H1 (cell line): Measurements from ENCODE around the gene FBXO7. TPM values are rescaled to one million over a fixed set of nuclear protein-coding genes. Genes with fewer than 3 reads are reported as not detected.

Experiments used
- CTCF ChIA-PET: fragments of 300-600 bp; sonication (Branson Sonifier 250); formaldehyde crosslinking; loops from one replicate; lab custom pipeline; 2021; ENCODE audit not compliant: partially characterized antibody; lab: Charles Lee
- POLR2A ChIA-PET: fragments of 300-600 bp; sonication (Branson Sonifier 250); formaldehyde crosslinking; loops from one replicate; lab custom pipeline; 2021; ENCODE audit warnings: inconsistent platforms; ENCODE audit not compliant: partially characterized antibody; lab: Charles Lee
- DNase-seq, 2 experiments: peaks; one replicate each; pipeline versions ENCODE4 v3.0.0 to v3.0.0-alpha.2; 2010 to 2022; ENCODE audit warnings: low spot score in 2 of 2, low read depth in 1 of 2, mixed read lengths in 1 of 2
- FAIRE-seq: peaks from 2 replicates; lab custom pipeline; 2011; peaks lifted over from hg19 to GRCh38; lab: Jason Lieb, UNC
- H2AFZ ChIP-seq: 2 replicates; pipeline ENCODE4 v1.8.1; 2012; ENCODE audit warnings: low read length, inconsistent platforms
- H2AK5ac ChIP-seq: 2 replicates; pipeline ENCODE4 v1.6.1; 2013; ENCODE audit warnings: low read depth, low read length
- H2BK120ac ChIP-seq: replicated peaks from 2 replicates; pipeline ENCODE3; 2013; ENCODE audit warnings: low read depth, low read length, inconsistent platforms
- H2BK12ac ChIP-seq: 2 replicates; pipeline ENCODE4 v1.6.1; 2013; ENCODE audit warnings: low read depth, low read length
- H2BK15ac ChIP-seq: 2 replicates; pipeline ENCODE4 v1.6.1; 2013; ENCODE audit warnings: low read length
- H2BK20ac ChIP-seq: 2 replicates; pipeline ENCODE4 v1.6.1; 2013; ENCODE audit warnings: low read length
- H2BK5ac ChIP-seq: 2 replicates; pipeline ENCODE4 v1.6.1; 2013; ENCODE audit warnings: low read depth, low read length
- H3K14ac ChIP-seq: 2 replicates; pipeline ENCODE4 v1.6.1; 2013; ENCODE audit warnings: inconsistent platforms; ENCODE audit not compliant: insufficient read length
- H3K18ac ChIP-seq: 2 replicates; pipeline ENCODE4 v1.6.1; 2013; ENCODE audit warnings: low read length; ENCODE audit errors: extremely low read depth
- H3K23ac ChIP-seq: 2 replicates; pipeline ENCODE4 v1.6.1; 2013; ENCODE audit warnings: inconsistent platforms; ENCODE audit not compliant: insufficient read length
- H3K23me2 ChIP-seq: 2 replicates; pipeline ENCODE4 v1.6.1; 2013; ENCODE audit warnings: low read depth, low read length
- H3K27ac ChIP-seq: 2 replicates; pipeline ENCODE4 v1.6.1; 2011; ENCODE audit warnings: low read depth, low read length, inconsistent platforms
- H3K27me3 ChIP-seq, 4 experiments: replicated peaks in 1 of 4; 1 replicate in 1 of 4; 2 replicates in 3 of 4; pipeline versions ENCODE4 v1.6.1 to v1.8.1; 2011 to 2013; ENCODE audit warnings: low read length in 3 of 4, mild to moderate bottlenecking in 3 of 4, inconsistent platforms in 2 of 4, mixed read lengths in 2 of 4, moderate library complexity in 1 of 4; ENCODE audit not compliant: control insufficient read depth in 3 of 4, insufficient read depth in 3 of 4; ENCODE audit errors: extremely low read depth in 1 of 4
- H3K36me3 ChIP-seq, 4 experiments: 2 replicates each; pipeline versions ENCODE4 v1.6.1 to v1.8.1; 2011 to 2013; ENCODE audit warnings: mild to moderate bottlenecking in 4 of 4, low read length in 3 of 4, moderate library complexity in 2 of 4, control low read depth in 1 of 4, inconsistent platforms in 1 of 4; ENCODE audit not compliant: insufficient read depth in 4 of 4, control insufficient read depth in 2 of 4
- H3K4ac ChIP-seq: replicated peaks from 2 replicates; pipeline ENCODE3; 2013; ENCODE audit warnings: low read length, low read depth, mixed read lengths, inconsistent platforms; ENCODE audit not compliant: insufficient read length
- H3K4me1 ChIP-seq, 4 experiments: replicated peaks in 1 of 4; 1 replicate in 1 of 4; 2 replicates in 3 of 4; pipeline versions ENCODE4 v1.6.1 to v1.8.1; 2011 to 2013; ENCODE audit warnings: low read length in 3 of 4, inconsistent platforms in 2 of 4, mixed read lengths in 1 of 4; ENCODE audit not compliant: insufficient read depth in 4 of 4, control insufficient read depth in 3 of 4
- H3K4me2 ChIP-seq, 2 experiments: 2 replicates each; pipeline versions ENCODE4 v1.6.1 to v1.8.1; 2011 to 2013; ENCODE audit warnings: low read depth in 2 of 2, low read length in 2 of 2, control low read depth in 1 of 2, inconsistent platforms in 1 of 2, mild to moderate bottlenecking in 1 of 2; ENCODE audit not compliant: insufficient read depth in 1 of 2
- H3K4me3 ChIP-seq, 4 experiments: fragments of 200-600, 300-600 bp in 1 of 4; sonication (generic), shearing (Covaris generic), sonication (Bioruptor Twin) in 1 of 4; 2 replicates each; pipeline versions ENCODE4 v1.5.1 to v1.8.1; 2011 to 2016; ENCODE audit warnings: low read length in 4 of 4, low read depth in 3 of 4, control low read depth in 2 of 4, inconsistent platforms in 2 of 4, mild to moderate bottlenecking in 2 of 4, mixed read lengths in 1 of 4, moderate library complexity in 1 of 4; ENCODE audit not compliant: insufficient read depth in 2 of 4; ENCODE audit errors: extremely low read depth in 1 of 4
- H3K56ac ChIP-seq: replicated peaks from 2 replicates; pipeline ENCODE3; 2013; ENCODE audit warnings: low read depth, mild to moderate bottlenecking, mixed read lengths, low read length, inconsistent platforms; ENCODE audit not compliant: insufficient read length
- H3K79me1 ChIP-seq: 2 replicates; pipeline ENCODE4 v1.6.1; 2013; ENCODE audit warnings: low read depth, low read length, control low read depth
- H3K79me2 ChIP-seq, 2 experiments: 2 replicates each; pipeline versions ENCODE4 v1.6.1 to v1.8.1; 2012 to 2013; ENCODE audit warnings: low read length in 2 of 2, mild to moderate bottlenecking in 2 of 2, inconsistent platforms in 1 of 2; ENCODE audit not compliant: insufficient read depth in 2 of 2, control insufficient read depth in 1 of 2
- H3K9ac ChIP-seq, 4 experiments: replicated peaks in 1 of 4; 1 replicate in 1 of 4; 2 replicates in 3 of 4; pipeline versions ENCODE4 v1.6.1 to v1.8.1; 2011 to 2013; ENCODE audit warnings: low read depth in 3 of 4, low read length in 3 of 4, control low read depth in 2 of 4, mild to moderate bottlenecking in 2 of 4, moderate library complexity in 2 of 4, inconsistent platforms in 1 of 4; ENCODE audit errors: extremely low read depth in 1 of 4
- H3K9me3 ChIP-seq, 2 experiments: 2 replicates each; pipeline versions ENCODE4 v1.6.1 to v1.8.1; 2012 to 2013; ENCODE audit warnings: mild to moderate bottlenecking in 2 of 2, moderate library complexity in 2 of 2, control low read depth in 1 of 2, inconsistent platforms in 1 of 2, low read depth in 1 of 2, low read length in 1 of 2, mixed read lengths in 1 of 2; ENCODE audit not compliant: insufficient read depth in 2 of 2
- H4K20me1 ChIP-seq, 2 experiments: replicated peaks in 1 of 2; 2 replicates each; pipeline versions ENCODE3 to v1.8.1; 2011 to 2013; ENCODE audit warnings: inconsistent platforms in 2 of 2, low read length in 2 of 2, mild to moderate bottlenecking in 1 of 2; ENCODE audit not compliant: insufficient read depth in 2 of 2, control insufficient read depth in 1 of 2
- H4K5ac ChIP-seq: 2 replicates; pipeline ENCODE4 v1.6.1; 2013; ENCODE audit warnings: low read length, low read depth, mixed read lengths, inconsistent platforms; ENCODE audit not compliant: insufficient read length
- H4K8ac ChIP-seq: 2 replicates; pipeline ENCODE4 v1.8.0; 2013; ENCODE audit warnings: mild to moderate bottlenecking, moderate library complexity, low read length, inconsistent platforms; ENCODE audit not compliant: insufficient read depth; ENCODE audit errors: extremely low read depth
- H4K91ac ChIP-seq: replicated peaks from 2 replicates; pipeline ENCODE3; 2013; ENCODE audit warnings: low read length, mixed read lengths, inconsistent platforms; ENCODE audit not compliant: insufficient read length
- ASH2L ChIP-seq: fragments of 200-600, 300-600 bp; sonication (generic); IDR thresholded peaks from one replicate; pipeline ENCODE4 v1.7.1; 2017; ENCODE audit warnings: low read length
- CBX5 ChIP-seq: fragments of 300-800, 300-1000 bp; sonication (generic); IDR thresholded peaks from 2 replicates; pipeline ENCODE4 v1.7.1; 2016; ENCODE audit warnings: antibody characterized with exemption, low read length, low read depth
- CHD1 ChIP-seq: IDR thresholded peaks from 2 replicates; pipeline ENCODE4 v1.6.1; 2012; ENCODE audit warnings: low read depth, low read length, improper control_type of control experiment
- EP300 ChIP-seq, 2 experiments: IDR thresholded peaks; 1 replicate in 1 of 2; 2 replicates in 1 of 2; pipeline ENCODE4 v1.6.1; 2011 to 2012; ENCODE audit warnings: low read depth in 2 of 2, low read length in 2 of 2, mild to moderate bottlenecking in 2 of 2, borderline replicate concordance in 1 of 2, inconsistent platforms in 1 of 2, moderate library complexity in 1 of 2
- HDAC6 ChIP-seq: IDR thresholded peaks from one replicate; pipeline ENCODE4 v1.7.1; 2012; ENCODE audit warnings: low read depth, mild to moderate bottlenecking, inconsistent platforms, low read length, moderate library complexity
- JUND ChIP-seq: IDR thresholded peaks from 2 replicates; pipeline ENCODE4 v1.6.1; 2011; ENCODE audit warnings: mild to moderate bottlenecking, improper control_type of control experiment, low read length
- KDM5A ChIP-seq: fragments of 200-600 bp; IDR thresholded peaks from 2 replicates; pipeline ENCODE4 v1.7.1; 2012; ENCODE audit warnings: mild to moderate bottlenecking, low read length, inconsistent platforms, mixed read lengths
- MAFK ChIP-seq: IDR thresholded peaks from 2 replicates; pipeline ENCODE4 v1.6.1; 2012; ENCODE audit warnings: low read depth, mild to moderate bottlenecking, improper control_type of control experiment, low read length
- NANOG ChIP-seq: IDR thresholded peaks from 2 replicates; pipeline ENCODE4 v1.6.1; 2011; ENCODE audit warnings: low read length, low read depth, mild to moderate bottlenecking, inconsistent platforms; ENCODE audit not compliant: insufficient read depth, poor library complexity, severe bottlenecking
- PHF8 ChIP-seq: fragments of 200-600 bp; sonication (generic); conservative IDR thresholded peaks from 2 replicates; pipeline ENCODE4 v1.7.1; 2012; ENCODE audit warnings: low read depth, mild to moderate bottlenecking, inconsistent platforms, low read length, moderate library complexity
- RFX5 ChIP-seq: IDR thresholded peaks from 2 replicates; pipeline ENCODE4 v1.6.1; 2011; ENCODE audit warnings: low read depth, low read length, improper control_type of control experiment, borderline replicate concordance
- TEAD4 ChIP-seq: IDR thresholded peaks from 2 replicates; pipeline ENCODE4 v1.6.1; 2012; ENCODE audit warnings: low read depth, low read length, inconsistent platforms, mixed read lengths
- USF2 ChIP-seq: IDR thresholded peaks from 2 replicates; pipeline ENCODE4 v1.6.1; 2011; ENCODE audit warnings: low read length, improper control_type of control experiment
- WGBS, 2 experiments: shearing (Covaris generic) in 1 of 2; methylation state at CpG; one replicate each; pipeline versions ENCODE4 v1.1.6 to v1.1.7; 2013 to 2015; ENCODE audit warnings: low lambda C conversion rate in 2 of 2, mixed read lengths in 2 of 2, inconsistent platforms in 1 of 2, low coverage in 1 of 2, missing lambda C conversion rate in 1 of 2; ENCODE audit not compliant: insufficient replicate concordance in 2 of 2, insufficient coverage in 1 of 2, insufficient read length in 1 of 2; ENCODE audit errors: extremely low coverage in 1 of 2, missing lambda C conversion rate in 1 of 2; 5-methylcytosine and 5-hydroxymethylcytosine counted together
- polyA plus RNA-seq, 7 experiments: library from polyadenylated mRNA; depleted of rRNA in 3 of 7; stranded (reverse) in 5 of 7; unstranded in 2 of 7; fragments of >200 nt in 5 of 7; fragments of 200-250 nt in 2 of 7; gene quantifications; 1 replicate in 5 of 7; 2 replicates in 1 of 7; 4 replicates in 1 of 7; pipeline versions ENCODE4 v1.2.1 to v1.2.3, GENCODE V29; 2011 to 2013; ENCODE audit warnings: missing spikeins in 2 of 7, mixed read lengths in 2 of 7
- total RNA-seq: library from RNA; stranded (reverse); fragmentation: NEBNext Ultra II Directional; extraction: Animal tissue kit (Norgen Biotek cat#: 25700); gene quantifications from 2 replicates; pipeline ENCODE4 v1.2.1, GENCODE V29; 2021

The FBXO7 gene
- total and polyA plus RNA-seq, 2 of the 8 experiments (the other 6 are each of a cell fraction or from before 2014, with no cell fraction given), result 62.7 to 76.1 TPM

GRCh38 chr22:32511776-32512175 lies 37.2 kb downstream of the FBXO7 start:
- H3K4me3 ChIP-seq, result no peak overlapping the region
- no peak overlapping the region for H2BK5ac ChIP-seq
- no peaks in the 10 kb centered on the region for H3K4me1 ChIP-seq
- H3K14ac ChIP-seq, result no peak overlapping the region
- no peaks in the 10 kb centered on the region for H4K20me1 ChIP-seq
- no peak overlapping the region for H3K23ac ChIP-seq
- no peak overlapping the region for H4K91ac ChIP-seq
- no peak overlapping the region for H3K4me2 ChIP-seq
- no peak for DNase-seq
- FAIRE-seq, result no peak
- no peak overlapping the region for H3K9ac ChIP-seq
- no peak overlapping the region for H3K18ac ChIP-seq
- H3K79me1 ChIP-seq, result no peaks in the 10 kb centered on the region
- WGBS, 2 experiments, result 68% methylated on average over 2 of the region's 2 CpGs; no CpG with 5 or more reads in 1 of the 2 experiments
- H2AFZ ChIP-seq, result no peak overlapping the region
- H3K27me3 ChIP-seq, result peaks cover 0 to 4% (median 0%) of the 10 kb centered on the region in 4 experiments; a peak in 2 of 7 replicates
- no peak overlapping the region for H3K56ac ChIP-seq
- H2BK20ac ChIP-seq, result no peak overlapping the region
- H2BK120ac ChIP-seq, result no peak overlapping the region
- no peak overlapping the region for H2BK15ac ChIP-seq
- H3K23me2 ChIP-seq, result no peaks in the 10 kb centered on the region
- H3K27ac ChIP-seq, result no peak overlapping the region
- H3K36me3 ChIP-seq, result peaks cover 1 to 10% (median 5%) of the 10 kb centered on the region in 4 experiments; a peak in 5 of 8 replicates
- H3K79me2 ChIP-seq, result no peaks in the 10 kb centered on the region
- no peak overlapping the region for H2AK5ac ChIP-seq
- POLR2A ChIA-PET, result no interaction called here
- H4K8ac ChIP-seq, result no peak overlapping the region
- H4K5ac ChIP-seq, result no peak overlapping the region
- H3K9me3 ChIP-seq, result no peaks in the 10 kb centered on the region; a peak in 1 of 4 replicates
- H2BK12ac ChIP-seq, result no peak overlapping the region
- H3K4ac ChIP-seq, result no peak overlapping the region
- CTCF ChIA-PET, result no interaction called here
- TF ChIP-seq RFX5 (no peak), CBX5 (no peak), HDAC6 (no peak), CHD1 (no peak), MAFK (no peak), TEAD4 (no peak), JUND (no peak), ASH2L (no peak), KDM5A (no peak), NANOG (no peak), EP300 (IDR thresholded peaks at IDR 0.05; ENCODE audit: borderline replicate concordance in 1 of 2, low read depth in 2 of 2, low read length in 2 of 2) (no peak), PHF8 (no peak), USF2 (no peak)
